ENCODE data around the gene DIS3L2. TPM values are rescaled to one million over a fixed set of nuclear protein-coding genes. Genes with fewer than 3 reads are reported as not detected.
A peak's percentile ranks its signal among the peaks of the same experiment; 100 is the strongest.

DIS3L2 gene
- total RNA-seq, 1 experiment from 2014 or later: 22.7 TPM

DNA sequence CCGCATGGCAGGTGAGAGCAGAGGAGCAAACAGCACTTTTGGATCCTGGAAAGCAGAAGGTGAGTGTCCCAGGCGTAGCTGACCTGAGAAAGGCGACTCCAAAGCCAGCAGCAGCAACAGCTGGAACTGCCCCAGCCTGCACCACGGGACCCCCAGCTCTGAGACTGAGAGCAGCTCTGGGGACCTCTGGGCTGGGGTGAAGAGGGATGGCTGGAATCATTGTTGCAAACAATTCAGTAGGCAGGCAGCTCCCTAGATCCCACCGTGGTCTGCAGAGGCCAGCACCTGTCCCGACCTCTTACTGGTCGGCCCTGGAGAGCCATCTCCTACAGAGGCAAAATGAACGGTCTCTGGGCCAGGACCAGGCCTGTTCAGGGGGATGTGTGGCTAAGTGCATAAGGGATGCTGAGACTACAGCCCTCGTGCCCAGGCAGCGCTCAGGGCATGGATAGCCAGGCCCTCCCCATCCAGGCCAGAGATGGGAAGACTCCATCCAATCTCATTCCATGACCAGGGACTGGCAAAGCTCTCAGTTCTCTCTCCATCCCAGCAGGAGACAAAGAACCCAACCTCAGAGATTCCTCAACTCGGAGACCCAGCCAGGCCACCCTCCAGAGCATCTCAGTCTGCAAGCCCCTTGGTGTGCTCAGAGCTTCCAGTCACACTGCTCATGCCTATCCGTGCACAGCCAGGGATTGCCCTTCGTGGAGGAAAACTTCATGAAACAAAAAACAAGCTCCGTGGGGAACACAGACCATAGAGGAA is 378.8 kb downstream of the DIS3L2 start:
- Histone ChIP-seq H3K27me3 (ENCODE audit: control insufficient read depth, insufficient read depth, low read length) (no peaks in the 10 kb centered on the region), H3K4me3 (ENCODE audit: insufficient read depth, low read depth, low read length) (no peak overlapping the region), H3K36me3 (replicated peaks; ENCODE audit: control insufficient read depth, insufficient read depth, low read length) (no peaks in the 10 kb centered on the region)
- DNase-seq: no peak

DNA sequence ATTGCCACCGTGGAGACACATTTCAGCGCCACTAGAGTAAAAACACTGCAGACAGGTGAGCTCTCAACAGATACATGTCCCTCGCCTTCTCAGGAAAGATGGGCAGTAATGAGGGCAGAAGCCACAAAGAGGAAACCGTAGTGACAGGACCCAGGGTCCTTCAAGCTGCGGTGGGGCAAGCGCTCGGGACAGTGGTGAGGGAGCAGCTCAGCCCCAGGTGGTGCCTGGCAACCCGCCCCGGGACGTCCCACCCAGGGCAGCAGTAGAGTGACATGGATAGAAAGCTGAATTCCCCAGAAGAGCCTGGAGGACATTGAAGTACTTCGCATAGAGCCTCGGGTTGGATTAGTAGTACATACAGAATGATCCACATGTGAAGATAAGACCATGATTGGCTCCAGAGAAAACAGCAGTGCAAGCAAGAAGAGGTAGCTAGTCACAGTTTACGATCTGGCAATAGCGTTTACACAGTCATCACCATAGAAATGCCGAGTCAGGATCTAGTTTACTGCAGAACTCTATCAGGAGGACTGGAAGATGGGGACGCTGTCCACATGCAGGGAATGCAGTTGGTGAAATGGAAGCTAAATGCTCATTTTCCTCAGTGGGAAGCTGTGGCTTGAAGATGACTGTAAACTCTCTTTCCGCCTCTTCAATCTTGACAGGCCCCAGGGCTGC is 379.7 kb downstream of the DIS3L2 start:
- Histone ChIP-seq H3K36me3 (replicated peaks; ENCODE audit: control insufficient read depth, insufficient read depth, low read length) (no peaks in the 10 kb centered on the region), H3K4me3 (ENCODE audit: insufficient read depth, low read depth, low read length) (no peak overlapping the region), H3K27me3 (ENCODE audit: control insufficient read depth, insufficient read depth, low read length) (no peaks in the 10 kb centered on the region)
- DNase-seq: no peak

DNA sequence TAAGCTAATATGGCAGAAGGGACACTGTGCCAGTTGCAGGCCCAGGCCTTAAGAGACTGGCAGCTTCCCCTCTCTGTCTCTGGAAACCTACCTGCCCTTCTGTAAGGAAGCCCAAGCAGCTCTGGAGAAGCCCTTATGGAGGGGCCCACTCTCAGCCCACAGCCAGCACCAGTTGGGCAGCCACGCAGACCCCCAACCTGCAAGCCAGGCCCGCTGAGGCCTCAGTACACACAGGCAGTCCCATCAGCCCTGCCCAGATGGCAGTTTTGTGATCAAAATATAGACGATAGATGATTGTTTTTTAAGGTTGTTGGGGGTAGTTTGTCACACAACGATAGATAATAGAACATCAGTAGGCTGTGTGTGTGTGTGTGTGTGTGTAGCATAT is 380.2 kb downstream of the DIS3L2 start:
- DNase-seq: no peak
- no peak overlapping the region for H3K4me3 ChIP-seq (ENCODE audit: insufficient read depth, low read depth, low read length)
- no peaks in the 10 kb centered on the region for H3K27me3 ChIP-seq (ENCODE audit: control insufficient read depth, insufficient read depth, low read length)
- no peaks in the 10 kb centered on the region for H3K36me3 ChIP-seq (replicated peaks; ENCODE audit: control insufficient read depth, insufficient read depth, low read length)

DNA sequence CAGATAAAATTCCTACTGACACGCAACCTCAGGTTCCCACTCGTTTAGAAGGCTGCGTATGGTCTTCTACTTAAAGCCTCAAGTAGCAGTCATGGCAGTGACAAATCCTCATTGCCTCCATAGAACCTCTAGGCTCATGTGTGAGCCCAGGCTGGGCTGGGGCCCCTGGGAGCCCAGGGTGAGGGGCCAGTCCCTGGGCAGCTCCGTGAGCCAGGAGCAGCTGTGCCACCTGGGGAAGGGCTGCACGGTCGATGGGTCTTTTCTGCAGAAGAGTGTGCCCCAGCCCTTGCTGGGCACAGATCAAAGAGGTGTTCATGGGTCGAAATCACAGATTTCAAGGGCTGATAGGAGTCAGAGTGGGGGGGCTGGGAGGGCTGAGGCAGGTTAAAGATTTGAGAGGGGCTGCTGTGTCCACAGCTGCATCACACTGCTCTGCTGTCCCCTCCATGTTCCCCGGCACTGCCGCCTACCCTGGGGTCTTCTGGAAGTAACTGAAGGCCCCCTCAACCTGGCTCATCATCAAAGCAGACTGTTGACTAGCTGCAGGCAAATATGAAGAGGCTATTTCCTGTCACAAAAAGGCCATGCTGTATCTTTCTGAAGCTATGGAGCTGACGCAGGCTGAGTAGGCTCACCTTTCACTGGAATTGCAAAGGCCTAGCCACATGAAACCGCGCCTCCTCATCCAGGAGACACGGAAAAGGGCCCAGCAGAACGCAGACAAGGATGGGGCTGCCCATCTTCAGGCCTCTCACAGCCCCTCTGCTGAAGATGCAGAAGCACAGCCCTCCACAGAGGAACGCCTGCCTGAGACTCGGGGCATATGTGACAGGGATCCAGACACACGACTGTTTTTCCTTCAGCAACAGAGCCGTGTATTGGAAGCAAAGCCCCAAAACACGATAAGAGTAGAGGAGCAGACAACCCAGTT is 381.4 kb downstream of the DIS3L2 start:
- no peaks in the 10 kb centered on the region for H3K27me3 ChIP-seq (ENCODE audit: control insufficient read depth, insufficient read depth, low read length)
- no peak overlapping the region for H3K4me3 ChIP-seq (ENCODE audit: insufficient read depth, low read depth, low read length)
- H3K36me3 ChIP-seq (replicated peaks; ENCODE audit: control insufficient read depth, insufficient read depth, low read length): no peaks in the 10 kb centered on the region
- no peak for DNase-seq

DNA sequence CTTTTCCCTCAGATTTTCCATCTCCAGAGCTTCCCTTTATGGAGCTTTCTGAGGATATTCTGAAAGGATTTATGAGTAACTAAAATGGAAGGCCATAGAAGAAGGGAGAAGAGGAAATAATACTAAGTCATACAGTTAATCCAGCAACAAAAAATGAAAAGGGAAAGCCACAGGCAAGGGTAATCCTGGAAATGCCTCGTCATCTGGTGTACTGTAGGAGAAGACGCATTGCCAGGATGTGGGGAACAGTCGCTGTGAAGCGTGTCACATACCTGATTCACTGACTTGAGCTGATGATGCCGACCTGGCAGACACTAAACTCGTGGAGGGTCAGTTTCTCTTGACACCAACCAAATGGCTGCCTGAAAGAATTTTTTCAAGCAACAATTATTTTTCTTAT is 382.3 kb downstream of the DIS3L2 start:
- DNase-seq: no peak
- Histone ChIP-seq H3K36me3 (replicated peaks; ENCODE audit: control insufficient read depth, insufficient read depth, low read length) (no peaks in the 10 kb centered on the region), H3K4me3 (ENCODE audit: insufficient read depth, low read depth, low read length) (no peak overlapping the region), H3K27me3 (ENCODE audit: control insufficient read depth, insufficient read depth, low read length) (no peaks in the 10 kb centered on the region)

DNA sequence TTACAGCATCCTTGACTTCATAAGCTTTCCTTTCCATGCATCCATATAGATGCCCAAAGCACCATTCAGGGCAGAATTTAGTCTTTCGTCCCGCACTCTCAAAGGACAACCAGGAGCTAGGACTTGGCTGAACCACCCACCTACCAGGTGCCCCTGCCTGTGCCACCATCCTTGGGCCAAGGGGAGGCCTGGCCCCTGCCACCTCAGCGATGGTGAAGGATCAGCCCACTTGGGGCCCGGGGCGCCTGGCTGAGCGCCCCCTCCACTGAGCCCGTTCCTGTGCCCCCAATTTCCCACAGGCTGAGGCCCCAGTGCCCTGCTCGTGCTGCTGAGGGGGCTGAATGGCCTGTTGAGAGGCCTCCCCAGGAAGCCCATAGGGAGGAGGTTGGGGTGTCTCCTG is 383.7 kb downstream of the DIS3L2 start:
- Histone ChIP-seq H3K27me3 (ENCODE audit: control insufficient read depth, insufficient read depth, low read length) (no peaks in the 10 kb centered on the region; the same call in 1 of the 2 replicates), H3K4me3 (ENCODE audit: insufficient read depth, low read depth, low read length) (no peak overlapping the region), H3K36me3 (replicated peaks; ENCODE audit: control insufficient read depth, insufficient read depth, low read length) (no peaks in the 10 kb centered on the region)
- DNase-seq: no peak

DNA sequence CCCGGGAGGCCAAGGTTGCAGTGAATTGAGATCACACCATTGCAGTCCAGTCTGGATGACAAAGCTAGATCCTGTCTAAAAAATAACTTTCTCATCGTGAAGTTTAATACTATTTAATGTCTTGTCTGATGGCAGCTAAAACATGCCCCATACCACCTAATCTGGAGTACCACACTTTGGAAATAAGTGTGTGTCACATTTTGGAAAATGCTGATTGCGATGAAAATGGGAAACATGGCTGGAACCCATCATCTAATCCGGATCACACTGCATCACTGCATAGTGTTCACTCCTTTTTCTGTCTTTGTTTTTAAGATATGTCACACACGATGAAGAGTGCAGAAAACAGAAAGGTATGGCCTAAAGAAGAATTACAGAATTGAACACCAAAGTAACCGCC is 385.9 kb downstream of the DIS3L2 start:
- no peak for DNase-seq
- no peaks in the 10 kb centered on the region for H3K36me3 ChIP-seq (replicated peaks; ENCODE audit: control insufficient read depth, insufficient read depth, low read length)
- peaks cover 7% of the 10 kb centered on the region; the same call in 1 of the 2 replicates for H3K27me3 ChIP-seq (ENCODE audit: control insufficient read depth, insufficient read depth, low read length)
- no peak overlapping the region for H3K4me3 ChIP-seq (ENCODE audit: insufficient read depth, low read depth, low read length)

DNA sequence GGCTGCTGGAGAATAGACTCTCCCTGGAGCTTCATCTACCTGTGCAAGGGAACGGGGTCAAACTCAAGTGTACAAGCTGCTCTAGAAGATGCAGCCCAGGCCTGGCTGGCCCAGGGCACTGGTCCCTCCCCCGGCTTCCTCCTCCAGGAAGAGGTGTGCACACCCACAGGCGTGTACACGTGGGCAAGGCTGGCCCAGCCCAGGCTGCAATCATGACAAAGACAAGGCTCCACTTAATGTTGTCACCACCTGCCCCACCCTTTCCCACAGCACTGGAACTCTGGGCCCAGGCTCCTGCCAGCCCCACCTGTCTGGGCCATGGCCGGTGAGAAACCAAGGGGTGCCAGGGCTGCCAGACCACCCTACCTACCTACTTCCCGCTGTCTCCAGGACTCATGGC is 387.4 kb downstream of the DIS3L2 start:
- peaks cover 7% of the 10 kb centered on the region; the same call in 1 of the 2 replicates for H3K27me3 ChIP-seq (ENCODE audit: control insufficient read depth, insufficient read depth, low read length)
- no peaks in the 10 kb centered on the region for H3K36me3 ChIP-seq (replicated peaks; ENCODE audit: control insufficient read depth, insufficient read depth, low read length)
- no peak overlapping the region for H3K4me3 ChIP-seq (ENCODE audit: insufficient read depth, low read depth, low read length)
- DNase-seq: no peak

DNA sequence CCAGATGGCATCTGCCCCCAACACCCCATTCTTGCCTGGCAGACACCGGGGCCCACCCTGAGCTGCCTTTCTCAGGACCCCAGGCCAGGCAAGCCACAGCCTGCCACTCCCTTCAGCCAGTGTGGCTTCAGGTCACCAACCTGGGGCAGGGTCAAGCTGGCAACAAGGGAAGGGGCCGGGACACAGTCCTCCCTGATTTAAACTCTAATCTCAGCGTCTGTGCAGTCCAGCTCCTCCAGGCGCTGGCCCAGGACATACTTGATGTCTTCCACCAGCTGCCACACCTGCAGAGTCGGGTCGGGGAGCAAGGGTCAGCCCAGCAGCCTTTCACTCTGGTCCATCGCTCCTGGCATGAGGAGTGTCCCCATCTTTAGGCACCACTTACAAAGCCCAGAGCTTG is 388.0 kb downstream of the DIS3L2 start:
- DNase-seq: no peak
- Histone ChIP-seq H3K36me3 (replicated peaks; ENCODE audit: control insufficient read depth, insufficient read depth, low read length) (no peaks in the 10 kb centered on the region), H3K4me3 (ENCODE audit: insufficient read depth, low read depth, low read length) (no peak overlapping the region), H3K27me3 (ENCODE audit: control insufficient read depth, insufficient read depth, low read length) (peaks cover 7% of the 10 kb centered on the region; the same call in 1 of the 2 replicates)

DNA sequence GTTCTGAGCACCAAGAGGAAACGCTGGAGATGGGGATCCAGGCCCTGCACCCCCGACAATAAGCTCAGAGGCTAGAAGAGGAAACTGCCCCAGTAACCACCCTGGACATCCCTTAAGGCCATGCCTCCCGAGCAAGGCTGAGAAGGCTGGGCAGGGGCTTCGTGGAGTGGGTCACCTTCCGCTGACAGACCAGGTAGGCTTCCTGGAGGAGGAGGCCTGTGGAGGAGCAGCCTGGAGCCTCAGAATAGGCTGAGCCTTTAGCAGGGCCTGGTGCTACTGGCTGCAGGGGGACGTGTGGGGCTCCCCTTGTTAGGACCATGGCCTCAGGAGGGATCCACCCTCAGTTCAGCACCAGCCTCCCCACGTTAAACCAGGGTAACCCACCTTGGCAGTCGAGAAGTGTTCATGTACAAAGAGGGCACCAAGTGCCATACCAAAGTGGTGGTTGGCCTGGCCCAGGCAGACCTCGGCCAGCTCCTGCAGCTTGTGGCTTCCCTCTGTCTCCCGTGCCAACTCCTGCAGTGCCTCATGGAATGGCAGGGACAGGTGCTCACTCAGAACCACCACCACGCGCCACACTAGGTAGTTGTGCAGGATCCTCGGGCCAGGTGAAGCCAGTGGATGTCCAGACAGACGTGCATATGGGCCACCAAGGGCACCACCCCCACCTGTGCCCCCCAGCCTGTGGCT is 388.6 kb downstream of the DIS3L2 start:
- Histone ChIP-seq H3K27me3 (ENCODE audit: control insufficient read depth, insufficient read depth, low read length) (peaks cover 7% of the 10 kb centered on the region; the same call in 1 of the 2 replicates), H3K4me3 (ENCODE audit: insufficient read depth, low read depth, low read length) (no peak overlapping the region), H3K36me3 (replicated peaks; ENCODE audit: control insufficient read depth, insufficient read depth, low read length) (no peaks in the 10 kb centered on the region)
- DNase-seq: peak; percentile 47

DNA sequence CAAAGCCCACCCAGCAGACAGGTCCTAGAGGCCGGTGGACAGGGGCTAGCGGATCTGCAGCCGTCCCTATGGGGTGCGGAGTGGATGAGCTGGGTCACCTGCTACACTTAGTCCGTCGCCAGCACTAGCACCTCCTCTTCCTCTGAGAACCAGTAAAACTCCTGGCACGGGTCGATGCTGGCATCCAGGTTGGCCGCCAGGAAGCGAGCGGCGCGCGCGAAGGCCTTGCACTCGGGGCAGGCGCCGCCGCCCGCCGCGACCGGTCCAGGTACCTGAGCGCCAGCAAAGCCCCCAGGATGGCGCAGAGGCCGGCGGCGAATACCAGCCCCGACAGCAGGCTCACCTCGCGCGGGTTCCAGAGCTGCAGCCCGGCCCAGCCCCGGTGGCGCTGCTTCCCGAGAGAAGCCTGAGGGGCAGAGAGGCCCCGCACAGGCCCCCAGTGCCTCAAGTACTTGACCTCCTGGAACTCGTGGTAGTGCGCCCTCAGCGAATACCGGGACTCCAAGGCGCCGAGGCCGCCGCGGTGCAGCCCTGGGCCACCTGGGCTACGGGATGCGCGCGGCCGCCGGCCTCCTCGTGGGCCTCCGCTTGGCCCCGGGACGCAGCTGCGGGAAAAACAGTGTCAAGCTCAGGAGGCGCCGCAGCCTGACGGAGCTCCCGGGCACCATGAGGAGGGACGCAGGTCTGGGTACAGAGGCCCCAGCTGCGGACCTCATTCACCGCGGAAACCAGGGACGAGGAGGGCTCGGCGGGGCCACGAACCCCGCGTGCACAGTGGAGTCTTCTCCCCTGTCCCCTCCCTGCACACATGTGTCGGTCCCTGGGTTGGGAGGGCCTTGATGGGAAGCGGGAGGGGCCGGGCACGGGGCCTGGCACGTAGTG is 389.5 kb downstream of the DIS3L2 start:
- no peak overlapping the region for H3K4me3 ChIP-seq (ENCODE audit: insufficient read depth, low read depth, low read length)
- DNase-seq: peak; percentile 69

DNA sequence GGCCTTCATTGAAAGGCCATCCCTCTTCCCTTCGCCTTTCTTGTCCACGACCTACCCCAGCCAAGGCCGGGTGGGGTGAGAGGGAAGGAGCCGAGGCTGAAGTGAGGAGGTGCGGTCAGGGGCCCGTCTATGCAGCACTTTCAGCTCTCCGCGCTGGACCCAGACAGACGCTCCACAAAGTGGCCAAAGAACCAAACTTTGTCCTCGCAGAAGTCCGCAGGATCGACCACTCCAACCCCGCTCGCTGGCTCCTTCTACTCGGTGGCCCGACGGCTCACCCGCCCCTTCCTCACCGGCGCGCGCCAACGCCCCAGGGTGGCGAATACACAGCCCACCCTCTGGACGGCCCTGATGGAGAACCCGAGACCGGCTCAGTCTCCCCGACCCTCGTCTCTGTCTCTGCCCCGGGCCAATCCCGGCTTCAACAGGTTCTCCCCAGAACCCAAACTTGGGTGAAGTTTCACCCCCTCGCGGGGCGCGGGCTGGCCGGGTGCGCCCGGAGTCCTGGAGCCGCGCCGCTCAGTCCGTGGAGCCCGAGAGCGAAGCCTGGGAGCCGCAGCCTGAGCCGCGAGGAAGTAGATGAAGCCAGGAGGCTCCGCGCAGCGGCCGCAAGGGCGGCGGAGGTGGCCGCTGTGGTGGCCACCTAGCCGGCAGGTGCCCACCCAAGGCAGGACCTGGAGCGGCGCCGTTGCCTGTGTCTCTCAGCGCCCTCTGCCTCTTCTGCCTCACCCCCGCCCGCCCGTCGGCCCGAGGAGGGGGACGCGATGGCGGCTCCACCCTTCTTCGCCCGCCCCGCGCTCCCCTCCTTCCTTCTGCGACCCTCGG is 390.4 kb downstream of the DIS3L2 start:
- Histone ChIP-seq H3K27me3 (ENCODE audit: control insufficient read depth, insufficient read depth, low read length) (peaks cover 7% of the 10 kb centered on the region; the same call in 1 of the 2 replicates), H3K4me3 (ENCODE audit: insufficient read depth, low read depth, low read length) (no peak overlapping the region), H3K36me3 (replicated peaks; ENCODE audit: control insufficient read depth, insufficient read depth, low read length) (no peaks in the 10 kb centered on the region)
- DNase-seq: peak; percentile 69

More for the DNA sequence above, 389.5 kb downstream of the DIS3L2 start:
- Histone ChIP-seq H3K36me3 (replicated peaks; ENCODE audit: control insufficient read depth, insufficient read depth, low read length) (no peaks in the 10 kb centered on the region), H3K27me3 (ENCODE audit: control insufficient read depth, insufficient read depth, low read length) (peaks cover 7% of the 10 kb centered on the region; the same call in 1 of the 2 replicates)

Measured in H7 (cell line).